HCT116 (cell line): ENCODE measurements around the gene NF2. TPM values are rescaled to one million over a fixed set of nuclear protein-coding genes. Genes with fewer than 3 reads are reported as not detected.

Source experiments
- ATAC-seq: fragments of 200-7000 bp; cut with Tn5 transposase; 2 replicates; pipeline ENCODE4 v1.9.1; 2020; ENCODE audit warnings: mild to moderate bottlenecking, moderate library complexity
- BruUV-seq: library from RNA; stranded (reverse); fragments of 400-500 nt; replicated peaks from 2 replicates; lab custom pipeline; 2021; lab: Mats Ljungman, UMichigan
- CTCF ChIA-PET: fragments of 300-600 bp; sonication (Branson Sonifier 250); formaldehyde crosslinking; loops from one replicate; lab custom pipeline; 2021; ENCODE audit warnings: antibody characterized with exemption; lab: Charles Lee
- POLR2A ChIA-PET: fragments of 300-600, 350-600 bp; sonication (Branson Sonifier 250); formaldehyde crosslinking; loops from one replicate; lab custom pipeline; 2021; ENCODE audit warnings: antibody characterized with exemption; lab: Charles Lee
- RAD21 ChIA-PET, 2 experiments: fragments of 300-600 bp; sonication (Branson Sonifier 250); formaldehyde crosslinking; loops; one replicate each; lab custom pipeline; 2023; ENCODE audit warnings: low total read pairs in 2 of 2; ENCODE audit not compliant: uncharacterized antibody in 2 of 2, unreplicated experiment in 2 of 2, low non-redundant PET in 1 of 2; lab: Charles Lee
- DNase-seq: peaks from one replicate; pipeline ENCODE4 v3.0.0-alpha.2; 2010; ENCODE audit warnings: low read depth, low spot score
- H2AFZ ChIP-seq: fragments of 200-600 bp; shearing (Covaris generic), sonication (generic); 2 replicates; pipeline ENCODE4 v1.6.1; 2017; ENCODE audit warnings: low read depth, mixed run types, mixed read lengths, antibody characterized with exemption, low read length; ENCODE audit not compliant: poor library complexity, severe bottlenecking
- H3K27ac ChIP-seq: 2 replicates; pipeline ENCODE4 v1.5.1; 2012; ENCODE audit warnings: low read depth, low read length
- H3K27me3 ChIP-seq: fragments of 200-600 bp; sonication (generic); 2 replicates; pipeline ENCODE4 v1.6.1; 2016; ENCODE audit warnings: mixed run types, low read length, mixed read lengths; ENCODE audit not compliant: insufficient read depth
- H3K36me3 ChIP-seq, 2 experiments: fragments of 200-500 bp in 1 of 2; fragments of 200-600 bp in 1 of 2; sonication (Bioruptor generic) in 1 of 2; sonication (generic) in 1 of 2; 2 replicates each; pipeline versions ENCODE4 v1.5.1 to v1.6.1; 2014 to 2016; ENCODE audit warnings: low read length in 2 of 2, inconsistent platforms in 1 of 2, mixed read lengths in 1 of 2, mixed run types in 1 of 2; ENCODE audit not compliant: insufficient read depth in 2 of 2, control insufficient read depth in 1 of 2
- H3K4me1 ChIP-seq, 2 experiments: fragments of 200-600 bp in 1 of 2; sonication (generic) in 1 of 2; 2 replicates each; pipeline versions ENCODE4 v1.5.1 to v1.6.1; 2012 to 2017; ENCODE audit warnings: low read length in 2 of 2, inconsistent platforms in 1 of 2, mild to moderate bottlenecking in 1 of 2, mixed read lengths in 1 of 2, mixed run types in 1 of 2, moderate library complexity in 1 of 2; ENCODE audit not compliant: insufficient read depth in 2 of 2, control insufficient read depth in 1 of 2
- H3K4me2 ChIP-seq: fragments of 200-600 bp; sonication (generic); 2 replicates; pipeline ENCODE4 v1.6.1; 2017; ENCODE audit warnings: mixed run types, low read length, mixed read lengths
- H3K4me3 ChIP-seq, 2 experiments: fragments of 200-600 bp in 1 of 2; sonication (generic) in 1 of 2; replicated peaks in 1 of 2; 2 replicates each; pipeline ENCODE4 v1.5.1; 2011 to 2016; ENCODE audit warnings: low read length in 2 of 2, control low read depth in 1 of 2, low read depth in 1 of 2, mild to moderate bottlenecking in 1 of 2, mixed read lengths in 1 of 2, mixed run types in 1 of 2
- H3K79me2 ChIP-seq: fragments of 200-600 bp; sonication (generic); 2 replicates; pipeline ENCODE4 v1.6.1; 2017; ENCODE audit warnings: mild to moderate bottlenecking, mixed run types, low read length, moderate library complexity, mixed read lengths; ENCODE audit not compliant: insufficient read depth
- H3K9ac ChIP-seq: fragments of 200-600 bp; sonication (generic); 2 replicates; pipeline ENCODE4 v1.6.1; 2016; ENCODE audit warnings: low read length, mixed read lengths
- H3K9me2 ChIP-seq: fragments of 200-600 bp; sonication (generic), shearing (Covaris generic); 2 replicates; pipeline ENCODE4 v1.6.1; 2017; ENCODE audit warnings: mixed run types, mild to moderate bottlenecking, moderate library complexity; ENCODE audit not compliant: insufficient read depth
- H3K9me3 ChIP-seq, 2 experiments: fragments of 200-500 bp in 1 of 2; fragments of 200-600 bp in 1 of 2; sonication (Bioruptor generic) in 1 of 2; sonication (generic) in 1 of 2; 2 replicates each; pipeline ENCODE4 v1.6.1; 2014 to 2017; ENCODE audit warnings: low read length in 2 of 2, mixed read lengths in 2 of 2, inconsistent platforms in 1 of 2, low read depth in 1 of 2, mild to moderate bottlenecking in 1 of 2, mixed run types in 1 of 2, moderate library complexity in 1 of 2; ENCODE audit not compliant: control insufficient read depth in 1 of 2, insufficient read depth in 1 of 2
- H4K20me1 ChIP-seq: fragments of 200-600 bp; sonication (generic), shearing (Covaris generic); 2 replicates; pipeline ENCODE4 v1.6.1; 2017; ENCODE audit warnings: mixed run types, mild to moderate bottlenecking, moderate library complexity; ENCODE audit not compliant: insufficient read depth
- ATF3 ChIP-seq: IDR thresholded peaks from 2 replicates; pipeline ENCODE4 v1.6.1; 2012
- CEBPB ChIP-seq: IDR thresholded peaks from 2 replicates; pipeline ENCODE4 v1.6.1; 2012; ENCODE audit warnings: low read depth
- EGR1 ChIP-seq: IDR thresholded peaks from 2 replicates; pipeline ENCODE4 v1.6.1; 2012; ENCODE audit warnings: low read depth
- ELF1 ChIP-seq: IDR thresholded peaks from 2 replicates; pipeline ENCODE4 v1.6.1; 2012; ENCODE audit warnings: low read depth, borderline replicate concordance
- EZH2phosphoT487 ChIP-seq: fragments of 200-600 bp; IDR thresholded peaks from 2 replicates; pipeline ENCODE4 v1.6.1; 2018; ENCODE audit warnings: antibody characterized with exemption, borderline replicate concordance
- FOSL1 ChIP-seq: IDR thresholded peaks from 2 replicates; pipeline ENCODE4 v1.6.1; 2012; ENCODE audit warnings: low read depth
- JUND ChIP-seq: IDR thresholded peaks from 2 replicates; pipeline ENCODE4 v1.6.1; 2012
- MAX ChIP-seq: IDR thresholded peaks from 2 replicates; pipeline ENCODE4 v1.6.1; 2012
- POLR2AphosphoS5 ChIP-seq: IDR thresholded peaks from 2 replicates; pipeline ENCODE4 v1.6.1; 2011; ENCODE audit warnings: mild to moderate bottlenecking, low read depth, low read length, moderate library complexity
- RAD21 ChIP-seq: IDR thresholded peaks from 2 replicates; pipeline ENCODE4 v1.6.1; 2012; ENCODE audit warnings: low read depth, mild to moderate bottlenecking
- REST ChIP-seq: IDR thresholded peaks from 2 replicates; pipeline ENCODE4 v1.6.1; 2012; ENCODE audit warnings: low read depth
- ZBTB33 ChIP-seq: IDR thresholded peaks from 2 replicates; pipeline ENCODE4 v1.6.1; 2011; ENCODE audit warnings: mild to moderate bottlenecking, low read length, moderate library complexity; ENCODE audit not compliant: insufficient replicate concordance; ENCODE audit errors: extremely low read depth
- intact Hi-C: fragments of 100-400 bp; cut with micrococcal nuclease; formaldehyde crosslinking; loops from 2 replicates; pipeline ENCODE4 v1.10.0; 2022
- total RNA-seq: library from RNA; stranded (reverse); gene quantifications from one replicate; pipeline ENCODE4 v1.2.1, GENCODE V29; 2021; ENCODE audit not compliant: unreplicated experiment

NF2 gene
- total RNA-seq, 1 experiment from 2014 or later, result 70.2 TPM

GRCh38 chr22:29692327-29692640 lies 88.9 kb downstream of the NF2 start:
- no peaks in the 10 kb centered on the region for H3K9me2 ChIP-seq
- H4K20me1 ChIP-seq, result no peaks in the 10 kb centered on the region
- H3K4me2 ChIP-seq, result no peak overlapping the region
- CTCF ChIA-PET, result interaction anchor here (1.2 kb wide), 1 partner anchor 10 kb away, joined by 7 read pairs; no protein-coding TSS in a partner anchor
- H3K27me3 ChIP-seq, result no peaks in the 10 kb centered on the region
- H3K4me1 ChIP-seq, result no peaks in the 10 kb centered on the region
- no peak overlapping the region for H3K27ac ChIP-seq
- RAD21 ChIA-PET, result no interaction called here
- ATAC-seq, result no peak
- H3K79me2 ChIP-seq, result no peaks in the 10 kb centered on the region; the same call in 1 of the 2 replicates
- no peak for TF ChIP-seq ATF3
- TF ChIP-seq RAD21, result no peak
- TF ChIP-seq MAX, result no peak
- TF ChIP-seq JUND, result no peak
- no peak for TF ChIP-seq CEBPB
- no peak for TF ChIP-seq EGR1
- TF ChIP-seq ELF1, result no peak
- no peak for TF ChIP-seq ZBTB33
- no peak for TF ChIP-seq FOSL1
- TF ChIP-seq EZH2phosphoT487, result no peak
- no peak for TF ChIP-seq POLR2AphosphoS5
- TF ChIP-seq REST, result no peak
- TF ChIP-seq, all 23 proteins: peak for 0
- Histone ChIP-seq H3K4me3 (no peak overlapping the region), H3K36me3 (no peaks in the 10 kb centered on the region), H3K9me3 (no peaks in the 10 kb centered on the region), H3K9ac (no peak overlapping the region), H2AFZ (no peak overlapping the region)
- no TSS peak for BruUV-seq
- POLR2A ChIA-PET, result no interaction called here
- intact Hi-C loops, result no loop called here
- no peak for DNase-seq
